GM21515 (cell line): Measurements from ENCODE around the gene LRP1.
A peak's percentile ranks its signal among the peaks of the same experiment; 100 is the strongest.
"Not testable (repeated sequence)": the region's sequence is repeated elsewhere in the genome, so short reads cannot be mapped to it uniquely, and the experiment has no call there.

Experiments
- ATAC-seq: cut with Tn5 transposase; IDR thresholded peaks from one replicate; pipeline ENCODE4 v1.9.1; 2021; ENCODE audit not compliant: unreplicated experiment

Gene LRP1

GRCh38 chr12:57110104-57111030, 17.9 kb upstream of the LRP1 start:
- peak; percentile 42 for ATAC-seq

GRCh38 chr12:57111031-57111734, 17.1 kb upstream of the LRP1 start, which contains the start of gene STAT6:
STAT6 (minus strand) TSS chr12:57111362; CDS start chr12:57108278, 3,084 bp downstream.
- ATAC-seq, result peak; percentile 51

- ATAC-seq, result peak; percentile 49
Observed at GRCh38 chr12:57112492-57113294, 15.6 kb upstream of the LRP1 start.

- ATAC-seq, result no peak
Observed at GRCh38 chr12:57116580-57117281, 11.6 kb upstream of the LRP1 start.

GRCh38 chr12:57118711-57119271, 9.5 kb upstream of the LRP1 start:
- no peak for ATAC-seq

DNA sequence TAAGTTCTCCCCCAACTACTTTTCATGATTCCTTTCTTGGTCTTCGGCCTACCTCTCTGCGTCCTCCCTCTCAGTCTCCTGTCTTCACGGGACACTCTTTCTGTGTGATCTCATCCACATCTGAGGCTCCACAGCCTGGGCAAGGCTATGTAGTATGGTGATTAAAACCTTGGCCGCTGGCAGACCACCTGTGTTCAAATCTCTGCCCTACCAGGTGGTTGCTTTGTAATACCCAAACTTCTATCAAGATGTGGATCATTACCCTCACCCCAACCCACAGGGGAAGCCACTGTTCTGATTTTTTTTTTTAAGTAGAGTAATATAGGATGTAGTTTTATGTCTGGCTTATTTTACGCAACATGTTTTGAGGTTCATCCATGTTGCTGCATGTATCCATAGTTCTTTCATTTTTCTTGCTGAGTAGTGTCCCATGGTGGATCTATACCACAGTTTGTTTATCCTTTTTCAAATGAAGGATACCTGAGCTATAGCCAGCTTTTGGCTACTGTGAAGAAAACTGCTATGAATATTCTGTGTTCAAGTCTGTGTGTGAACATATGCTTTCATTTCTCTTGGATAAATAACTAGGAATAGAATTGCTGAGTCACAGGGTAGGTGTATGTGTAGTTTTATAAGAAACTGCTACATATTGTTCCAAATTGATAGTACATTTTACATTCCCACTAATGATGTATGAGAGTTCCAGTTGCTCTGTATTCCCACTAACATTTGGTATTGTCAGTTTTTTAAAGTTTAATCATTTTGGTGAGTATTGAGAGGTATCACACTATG, 8.8 kb upstream of the LRP1 start:
- no peak for ATAC-seq

GRCh38 chr12:57120718-57121117, 7.6 kb upstream of the LRP1 start:
- not testable (repeated sequence) for ATAC-seq

DNA sequence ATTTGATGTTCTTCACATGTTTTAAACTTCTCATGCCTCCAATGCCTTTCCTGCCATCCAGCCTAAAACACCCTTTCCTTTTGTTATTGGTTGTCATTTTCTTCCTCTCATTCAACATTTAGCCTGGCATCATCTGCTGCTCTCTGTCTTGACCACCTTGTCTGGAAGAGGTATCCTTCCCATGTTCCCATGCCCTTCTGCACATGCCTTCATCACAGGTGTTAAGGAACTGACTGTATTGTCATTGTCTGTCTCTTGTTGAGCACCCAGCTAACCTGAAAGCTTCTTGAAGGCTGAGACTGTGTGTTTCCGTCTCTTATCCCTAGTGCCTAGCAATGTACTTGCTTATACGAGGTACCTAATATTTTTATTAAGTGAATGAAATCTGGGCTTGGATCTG, 4.5 kb upstream of the LRP1 start:
- ATAC-seq, result no peak

DNA sequence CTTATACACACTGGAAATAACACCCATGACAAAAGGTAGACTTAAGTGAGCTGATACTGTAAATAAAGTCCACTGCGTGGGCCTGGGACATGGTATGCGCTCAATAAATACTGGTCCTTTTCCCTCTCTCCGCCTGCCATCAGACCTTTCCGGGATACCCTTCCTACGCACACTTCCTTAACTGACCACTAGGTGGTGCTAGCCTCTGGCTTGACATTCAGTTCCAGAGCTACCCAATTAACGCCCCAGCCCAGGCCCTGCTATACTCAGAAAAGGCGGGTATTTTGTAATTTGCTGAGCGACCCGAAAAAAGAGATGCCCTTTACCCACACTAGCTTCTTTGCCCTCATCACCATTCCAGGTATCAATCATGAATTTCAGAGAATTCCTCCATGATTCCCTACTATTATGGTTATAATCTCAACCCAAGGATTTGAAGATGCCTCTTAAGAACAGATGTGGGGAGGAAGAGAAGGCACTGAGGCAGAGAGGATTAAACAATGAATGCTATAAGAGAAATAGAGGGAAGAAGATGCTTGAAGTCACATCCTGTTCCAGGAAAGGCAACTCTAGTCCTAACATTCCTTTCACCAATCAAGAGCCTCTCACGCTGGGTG, 3.9 kb upstream of the LRP1 start:
- no peak for ATAC-seq

- ATAC-seq, result no peak
Observed at GRCh38 chr12:57126061-57126460, 2.2 kb upstream of the LRP1 start.

DNA sequence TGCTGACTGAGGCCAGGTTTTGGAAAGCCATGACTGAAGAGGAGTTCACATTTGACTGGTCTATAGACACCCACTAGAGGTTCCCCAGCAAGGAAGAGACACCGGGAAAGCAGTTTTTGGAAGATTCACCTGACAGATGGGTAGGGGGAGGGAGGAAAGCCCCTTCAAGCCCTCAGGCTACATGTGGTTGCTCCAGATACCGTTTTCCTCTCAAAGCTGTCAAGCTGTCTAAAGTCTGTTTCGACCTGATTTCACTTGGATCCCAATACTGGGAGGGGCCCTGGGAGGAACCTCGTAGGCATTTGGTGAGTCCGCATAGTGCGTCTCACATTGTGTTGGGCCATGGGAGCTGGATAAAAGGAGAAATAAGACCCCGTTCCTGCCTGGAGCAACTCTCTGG, 1.7 kb upstream of the LRP1 start:
- no peak for ATAC-seq

GRCh38 chr12:57127101-57127725, 1.1 kb upstream of the LRP1 start:
- ATAC-seq, result no peak

- no peak for ATAC-seq
Observed at GRCh38 chr12:57128519-57129247, 400 bp downstream of the LRP1 start.

DNA sequence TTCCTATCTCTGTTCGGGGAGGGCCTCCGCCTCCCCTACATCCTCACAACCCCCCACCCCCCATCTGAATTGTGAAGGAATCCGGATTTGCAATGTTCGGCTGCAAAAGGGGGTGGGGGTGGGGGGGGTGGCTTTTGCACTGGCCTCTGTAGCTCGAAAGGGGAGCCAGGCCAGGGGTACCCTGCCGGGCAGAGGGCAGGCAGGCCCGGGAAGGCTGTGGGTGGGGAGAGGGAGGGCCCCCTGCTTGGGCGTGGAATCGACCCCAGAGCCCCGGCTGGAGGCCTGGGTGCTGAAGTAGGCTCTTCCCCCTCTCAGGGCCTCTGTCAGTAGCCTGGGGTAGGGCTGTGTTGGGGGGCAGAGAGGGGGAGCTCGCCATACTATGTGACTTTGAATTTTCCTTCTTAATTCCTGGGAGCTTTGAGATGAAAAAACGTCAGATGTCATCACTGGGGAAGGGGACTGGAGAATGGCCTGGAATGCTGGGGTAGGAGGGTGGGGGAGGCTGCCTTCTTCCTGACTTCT, 1.1 kb downstream of the LRP1 start:
- ATAC-seq, result no peak

- no peak for ATAC-seq
Observed at GRCh38 chr12:57129889-57130288, 1.6 kb downstream of the LRP1 start.

GRCh38 chr12:57130941-57131340, 2.7 kb downstream of the LRP1 start:
- ATAC-seq, result no peak

- ATAC-seq, result no peak
Observed at GRCh38 chr12:57131896-57132744, 3.8 kb downstream of the LRP1 start.
